NT2/D1 (cell line): ENCODE measurements around the gene METTL15.

ENCODE experiments used
- SUZ12 ChIP-seq: IDR thresholded peaks from 2 replicates; pipeline ENCODE4 v1.6.1; 2011; ENCODE audit not compliant: insufficient read length, insufficient read depth; ENCODE audit errors: extremely low read depth
- ZNF274 ChIP-seq: IDR thresholded peaks from 2 replicates; pipeline ENCODE4 v1.6.1; 2011; ENCODE audit warnings: mild to moderate bottlenecking, low read depth, low read length

- TF ChIP-seq SUZ12: no peak
- TF ChIP-seq ZNF274: no peak
These were observed 31.7 kb downstream of the METTL15 start for GRCh38 chr11:28139841-28140415.
